22Rv1 (cell line): ENCODE data around the gene KDM4C.

Source experiments
- H3K27ac ChIP-seq: fragments of 450-650 bp; 2 replicates; pipeline ENCODE4 v1.5.1; 2017
- CTCF ChIP-seq: fragments of 450-650 bp; IDR thresholded peaks from 2 replicates; pipeline ENCODE4 v1.5.1; 2017; ENCODE audit warnings: mild to moderate bottlenecking
- ZFX ChIP-seq: fragments of 450-650 bp; IDR thresholded peaks from 2 replicates; pipeline ENCODE4 v1.6.1; 2017; ENCODE audit warnings: antibody characterized with exemption, borderline replicate concordance

KDM4C gene

GRCh38 chr9:7083192-7083591 lies 325.4 kb downstream of the KDM4C start:
- TF ChIP-seq CTCF = no peak
- no peak for TF ChIP-seq ZFX
- H3K27ac ChIP-seq = no peak overlapping the region

GRCh38 chr9:7085357-7085756 lies 327.6 kb downstream of the KDM4C start:
- TF ChIP-seq ZFX (no peak), CTCF (no peak)
- no peak overlapping the region for H3K27ac ChIP-seq

- TF ChIP-seq ZFX (no peak), CTCF (no peak)
- no peak overlapping the region for H3K27ac ChIP-seq
These were observed 328.6 kb downstream of the KDM4C start for GRCh38 chr9:7086389-7086788.

GRCh38 chr9:7088611-7089010 lies 330.8 kb downstream of the KDM4C start:
- no peak overlapping the region for H3K27ac ChIP-seq
- TF ChIP-seq ZFX (no peak), CTCF (no peak)

GRCh38 chr9:7089406-7090193 lies 331.8 kb downstream of the KDM4C start:
- no peak overlapping the region for H3K27ac ChIP-seq
- TF ChIP-seq CTCF (no peak), ZFX (no peak)

- no peak overlapping the region for H3K27ac ChIP-seq
These were observed 335.3 kb downstream of the KDM4C start for GRCh38 chr9:7093040-7093439.

More at GRCh38 chr9:7093040-7093439, 335.3 kb downstream of the KDM4C start:
- TF ChIP-seq CTCF = no peak
- no peak for TF ChIP-seq ZFX
